ENCODE data around the gene RBM38.

RBM38 gene

DNA sequence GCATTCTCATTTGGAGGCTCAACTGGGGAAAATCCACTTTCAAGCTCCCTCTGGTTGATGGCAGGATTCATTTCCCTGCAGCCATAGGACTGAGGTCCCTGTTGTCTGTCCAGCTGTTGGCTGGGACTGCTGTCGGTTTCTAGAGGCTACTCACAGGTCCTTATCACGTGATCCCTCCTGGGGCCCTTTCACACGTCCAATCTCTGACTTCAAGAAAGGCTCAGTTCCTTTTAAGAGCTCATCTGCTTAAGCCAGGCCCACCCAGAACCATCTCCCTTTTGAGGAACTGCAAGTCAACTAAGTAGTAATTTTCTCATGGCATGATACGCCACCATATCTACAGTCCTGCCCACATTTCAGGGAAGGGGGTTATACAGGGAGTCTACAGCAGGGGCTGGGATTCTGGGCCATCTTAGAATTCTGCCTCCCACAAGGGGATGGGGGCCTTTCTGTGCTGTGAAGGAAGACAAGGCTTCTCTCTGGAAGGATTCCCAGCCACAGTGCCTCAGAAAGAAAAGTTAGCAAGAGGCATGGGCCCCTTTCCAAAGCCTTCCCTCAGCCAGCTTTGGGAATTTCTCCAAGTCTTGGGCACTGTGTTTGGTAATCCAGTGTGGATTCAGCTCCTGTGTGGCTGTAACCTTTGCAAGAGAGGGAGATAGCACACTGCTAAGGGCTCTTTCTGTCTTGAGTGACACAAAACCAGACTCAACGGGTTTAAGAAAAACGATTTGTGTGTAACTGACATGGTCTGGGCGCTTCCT lies 67.4 kb downstream of the RBM38 start:
- DNase-seq = no peak

Measured in GDM1 (cell line).